ENCODE data around the gene TRIM59. TPM values are rescaled to one million over a fixed set of nuclear protein-coding genes. Genes with fewer than 3 reads are reported as not detected.

Gene TRIM59
- total and polyA plus RNA-seq, 10 donors = 3.3 to 21.4 (median 11.9) TPM

DNA sequence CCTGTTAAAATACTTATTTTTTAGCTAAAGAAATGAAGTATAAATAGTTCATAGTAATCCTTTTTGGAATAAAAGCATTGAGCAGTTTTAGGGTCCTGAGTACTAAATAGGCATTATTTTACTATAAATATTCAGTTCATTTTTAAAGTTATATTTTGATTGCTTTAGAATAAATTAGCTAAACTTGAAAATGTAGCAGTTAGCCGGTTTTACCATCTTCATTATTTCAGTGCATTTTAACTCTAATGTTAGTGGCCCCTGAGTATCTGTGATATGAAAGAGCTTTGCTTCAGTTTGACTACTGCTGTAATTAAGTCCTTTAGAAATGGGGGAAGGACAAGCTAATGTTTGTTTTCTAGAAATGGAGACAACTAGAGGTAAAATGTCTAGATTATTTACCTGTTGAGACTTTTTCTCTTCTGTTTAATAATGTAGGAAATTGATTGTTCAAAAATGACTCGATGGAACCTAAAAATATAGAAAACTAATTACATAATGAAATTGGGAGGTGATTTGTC, 46.5 kb downstream of the TRIM59 start:
- no peak for DNase-seq
- Histone ChIP-seq H3K27me3 (replicated peaks in 1 of 7) (peaks cover 0 to 21% (median 0%) of the 10 kb centered on the region in 7 donors), H3K4me1 (peaks cover 0 to 74% (median 49%) of the 10 kb centered on the region in 6 donors), H3K4me3 (peak overlapping the region in 5 of 8 donors; percentile 5 to 94 (median 77)), H3K27ac (peak overlapping the region; percentile 14 to 97 (median 92)), H3K9me3 (no peaks in the 10 kb centered on the region), H3K36me3 (peaks cover 0 to 24% (median 0%) of the 10 kb centered on the region in 6 donors)
- whole genome bisulfite sequencing, 5 donors = 24 to 49% (median 35%) methylated on average over 2 of the region's 2 CpGs
- intact Hi-C loops (cut with DNase I; ENCODE audit: low total_unique reads) = no loop called here
- TF ChIP-seq, protein P1, sequence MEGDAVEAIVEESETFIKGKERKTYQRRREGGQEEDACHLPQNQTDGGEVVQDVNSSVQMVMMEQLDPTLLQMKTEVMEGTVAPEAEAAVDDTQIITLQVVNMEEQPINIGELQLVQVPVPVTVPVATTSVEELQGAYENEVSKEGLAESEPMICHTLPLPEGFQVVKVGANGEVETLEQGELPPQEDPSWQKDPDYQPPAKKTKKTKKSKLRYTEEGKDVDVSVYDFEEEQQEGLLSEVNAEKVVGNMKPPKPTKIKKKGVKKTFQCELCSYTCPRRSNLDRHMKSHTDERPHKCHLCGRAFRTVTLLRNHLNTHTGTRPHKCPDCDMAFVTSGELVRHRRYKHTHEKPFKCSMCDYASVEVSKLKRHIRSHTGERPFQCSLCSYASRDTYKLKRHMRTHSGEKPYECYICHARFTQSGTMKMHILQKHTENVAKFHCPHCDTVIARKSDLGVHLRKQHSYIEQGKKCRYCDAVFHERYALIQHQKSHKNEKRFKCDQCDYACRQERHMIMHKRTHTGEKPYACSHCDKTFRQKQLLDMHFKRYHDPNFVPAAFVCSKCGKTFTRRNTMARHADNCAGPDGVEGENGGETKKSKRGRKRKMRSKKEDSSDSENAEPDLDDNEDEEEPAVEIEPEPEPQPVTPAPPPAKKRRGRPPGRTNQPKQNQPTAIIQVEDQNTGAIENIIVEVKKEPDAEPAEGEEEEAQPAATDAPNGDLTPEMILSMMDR (IDR thresholded peaks at IDR 0.05 in 8 of 11, conservative IDR thresholded peaks at IDR 0.05 in 3 of 11) = no peak
- TF ChIP-seq POLR2AphosphoS5 (IDR thresholded peaks at IDR 0.05) (no peak), POLR2A (IDR thresholded peaks at IDR 0.05) (no peak)

DNA sequence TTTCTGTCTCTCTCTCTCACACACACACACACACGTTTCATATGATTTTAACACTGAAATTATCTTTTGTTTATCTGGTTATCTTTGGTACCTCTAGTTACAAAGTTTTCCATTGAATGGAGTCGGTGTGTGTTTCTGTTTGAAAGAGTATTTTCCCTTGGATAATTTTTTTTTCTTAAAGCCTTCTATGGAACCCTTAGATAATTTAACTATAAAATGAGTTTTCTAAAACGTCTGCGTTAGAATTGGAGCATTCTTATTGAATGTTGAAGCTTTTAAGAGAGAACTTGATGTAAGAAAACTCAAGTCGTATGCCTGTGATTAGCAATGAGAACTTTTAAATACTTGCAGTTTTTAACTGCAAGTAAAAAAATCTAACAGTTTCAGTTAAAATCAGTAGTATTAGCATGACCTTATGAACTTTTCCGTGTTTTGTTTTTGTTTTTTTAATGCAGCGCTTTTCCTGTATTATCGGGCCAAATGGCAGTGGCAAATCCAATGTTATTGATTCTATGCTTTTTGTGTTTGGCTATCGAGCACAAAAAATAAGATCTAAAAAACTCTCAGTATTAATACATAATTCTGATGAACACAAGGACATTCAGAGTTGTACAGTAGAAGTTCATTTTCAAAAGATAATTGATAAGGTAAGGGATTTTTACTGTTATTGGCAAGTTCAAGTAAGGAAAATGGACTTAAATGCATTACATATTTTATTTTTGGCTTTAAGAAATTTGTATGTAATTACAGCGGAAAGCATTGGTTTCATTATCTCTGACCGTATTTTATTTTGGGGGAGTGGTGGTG, 47.2 kb downstream of the TRIM59 start:
- peaks cover 0 to 18% (median 0%) of the 10 kb centered on the region in 6 donors for H3K36me3 ChIP-seq
- peaks cover 0 to 81% (median 50%) of the 10 kb centered on the region in 6 donors for H3K4me1 ChIP-seq
- TF ChIP-seq, protein P1 (IDR thresholded peaks at IDR 0.05 in 8 of 11, conservative IDR thresholded peaks at IDR 0.05 in 3 of 11) = no peak
- TF ChIP-seq POLR2A (IDR thresholded peaks at IDR 0.05) = no peak
- no peak for TF ChIP-seq POLR2AphosphoS5 (IDR thresholded peaks at IDR 0.05)
- no peaks in the 10 kb centered on the region for H3K9me3 ChIP-seq
- H3K27ac ChIP-seq = peak overlapping the region in 7 of 8 donors; percentile 88 to 97 (median 93)
- no peak for DNase-seq
- H3K4me3 ChIP-seq = peak overlapping the region in 7 of 8 donors; percentile 77 to 94 (median 89)
- peaks cover 0 to 21% (median 0%) of the 10 kb centered on the region in 7 donors for H3K27me3 ChIP-seq (replicated peaks in 1 of 7)
- intact Hi-C loops (cut with DNase I; ENCODE audit: low total_unique reads) = no loop called here
- WGBS, 5 donors = 25 to 42% (median 29%) methylated on average over 11 of the region's 11 CpGs

DNA sequence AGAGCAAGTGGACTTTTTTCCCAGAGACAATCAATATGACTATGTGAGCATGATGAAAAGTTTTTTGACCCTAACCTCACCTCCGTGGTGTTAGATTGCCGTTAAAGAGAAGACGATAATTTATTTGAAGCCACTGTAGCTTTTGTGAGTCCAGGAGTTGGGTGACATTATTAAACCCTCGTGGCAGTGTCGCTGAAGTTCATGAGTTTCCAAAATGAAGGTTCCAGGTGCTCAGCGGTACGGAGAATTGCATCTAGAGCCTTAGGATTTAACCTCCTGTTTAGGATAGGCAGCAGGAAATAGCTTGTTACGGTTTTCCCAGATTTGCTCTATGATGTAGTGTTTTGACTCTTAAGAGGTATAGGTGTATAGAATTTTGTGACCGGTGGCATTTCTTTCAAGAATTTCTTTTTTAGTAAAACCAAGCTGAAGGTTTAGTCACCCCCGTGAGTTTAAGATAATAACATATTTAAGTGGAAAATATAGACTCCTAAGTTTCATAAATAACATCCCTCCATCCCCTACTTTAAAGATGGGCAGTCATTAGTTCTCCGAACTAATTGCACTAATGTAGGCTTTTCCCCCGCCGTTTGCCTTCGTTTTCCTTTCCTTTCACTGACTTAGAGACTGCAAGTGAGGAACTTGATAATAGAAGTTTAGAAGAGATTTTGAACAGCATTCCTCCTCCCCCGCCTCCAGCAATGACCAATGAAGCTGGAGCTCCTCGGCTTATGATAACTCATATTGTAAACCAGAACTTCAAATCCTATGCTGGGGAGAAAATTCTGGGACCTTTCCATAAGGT, 48.1 kb downstream of the TRIM59 start:
- H3K27me3 ChIP-seq (replicated peaks in 1 of 7) = peaks cover 0 to 21% (median 0%) of the 10 kb centered on the region in 7 donors
- WGBS, 5 donors = 2 to 9% (median 7%) methylated on average over 16 of the region's 16 CpGs
- peak overlapping the region in 7 of 8 donors; percentile 88 to 97 (median 93) for H3K27ac ChIP-seq
- peaks cover 0 to 77% (median 50%) of the 10 kb centered on the region in 6 donors for H3K4me1 ChIP-seq
- DNase-seq = no peak
- H3K9me3 ChIP-seq = no peaks in the 10 kb centered on the region
- H3K36me3 ChIP-seq = peaks cover 0 to 8% (median 0%) of the 10 kb centered on the region in 6 donors
- intact Hi-C loops (cut with DNase I; ENCODE audit: low total_unique reads) = no loop called here
- H3K4me3 ChIP-seq = peak overlapping the region; percentile 77 to 94 (median 89)
- TF ChIP-seq POLR2A (IDR thresholded peaks at IDR 0.05) = no peak
- TF ChIP-seq POLR2AphosphoS5 (IDR thresholded peaks at IDR 0.05) = no peak
- TF ChIP-seq, protein P1 (IDR thresholded peaks at IDR 0.05 in 8 of 11, conservative IDR thresholded peaks at IDR 0.05 in 3 of 11) = no peak
